HG03575 (cell line): Measurements from ENCODE around the gene LOXHD1.

Source experiments
- ATAC-seq: cut with Tn5 transposase; IDR thresholded peaks from one replicate; pipeline ENCODE4 v1.9.1; 2021; ENCODE audit not compliant: unreplicated experiment, insufficient number of reproducible peaks, low FRiP score; ENCODE audit errors: extremely low read depth

The LOXHD1 gene

GRCh38 chr18:46439037-46439436 is 218.0 kb downstream of the LOXHD1 start:
- ATAC-seq = no peak

- ATAC-seq = no peak
Measured at GRCh38 chr18:46437061-46437460, 220.0 kb downstream of the LOXHD1 start.

GRCh38 chr18:46436621-46437020 is 220.4 kb downstream of the LOXHD1 start:
- no peak for ATAC-seq

GRCh38 chr18:46435031-46435430 is 222.0 kb downstream of the LOXHD1 start:
- no peak for ATAC-seq

- ATAC-seq = no peak
Measured at GRCh38 chr18:46434629-46435028, 222.4 kb downstream of the LOXHD1 start.

GRCh38 chr18:46433121-46433826 is 223.7 kb downstream of the LOXHD1 start:
- ATAC-seq = no peak

- ATAC-seq = no peak
Measured at GRCh38 chr18:46431522-46432171, 225.4 kb downstream of the LOXHD1 start.

- no peak for ATAC-seq
Measured at GRCh38 chr18:46429649-46430224, 227.3 kb downstream of the LOXHD1 start.

- no peak for ATAC-seq
Measured at GRCh38 chr18:46429130-46429529, 227.9 kb downstream of the LOXHD1 start.

- ATAC-seq = no peak
Measured at GRCh38 chr18:46428368-46428767, 228.7 kb downstream of the LOXHD1 start.

GRCh38 chr18:46427216-46427995 is 229.6 kb downstream of the LOXHD1 start:
- no peak for ATAC-seq
